ENCODE results near the gene UMAD1.

Gene UMAD1

GRCh38 chr7:7751243-7752092, 110.9 kb downstream of the UMAD1 start:
- DNase-seq: no peak
- Mint-ChIP-seq H3K36me3 (ENCODE audit: insufficient read depth) (no peaks in the 10 kb centered on the region), H3K4me1 (ENCODE audit: low read depth in 2 of 2) (peaks cover 4% of the 10 kb centered on the region in 2 donors), H3K4me3 (no peak overlapping the region), H3K27me3 (no peaks in the 10 kb centered on the region), H3K9me3 (no peaks in the 10 kb centered on the region), H3K27ac (no peak overlapping the region)
- ATAC-seq (replicated peaks): no peak

- no peak for ATAC-seq (replicated peaks)
- no peak for DNase-seq
- Mint-ChIP-seq H3K36me3 (ENCODE audit: insufficient read depth) (no peaks in the 10 kb centered on the region), H3K27ac (no peak overlapping the region), H3K27me3 (no peaks in the 10 kb centered on the region), H3K4me1 (ENCODE audit: low read depth in 2 of 2) (peaks cover 5 to 9% of the 10 kb centered on the region in 2 donors), H3K9me3 (no peaks in the 10 kb centered on the region), H3K4me3 (no peak overlapping the region)
Observed at GRCh38 chr7:7756577-7756976, 116.0 kb downstream of the UMAD1 start.

GRCh38 chr7:7757576-7757975, 117.0 kb downstream of the UMAD1 start:
- ATAC-seq (replicated peaks) (no peak), DNase-seq (no peak)
- H3K36me3 Mint-ChIP-seq (ENCODE audit: insufficient read depth): no peaks in the 10 kb centered on the region
- peaks cover 12 to 19% of the 10 kb centered on the region in 2 donors for H3K4me1 Mint-ChIP-seq (ENCODE audit: low read depth in 2 of 2)
- no peaks in the 10 kb centered on the region for H3K9me3 Mint-ChIP-seq
- H3K27me3 Mint-ChIP-seq: no peaks in the 10 kb centered on the region
- no peak overlapping the region for H3K27ac Mint-ChIP-seq
- no peak overlapping the region for H3K4me3 Mint-ChIP-seq

- no peaks in the 10 kb centered on the region for H3K36me3 Mint-ChIP-seq (ENCODE audit: insufficient read depth)
- H3K4me1 Mint-ChIP-seq (ENCODE audit: low read depth in 2 of 2): peaks cover 24 to 38% of the 10 kb centered on the region in 2 donors
- H3K4me3 Mint-ChIP-seq: peak overlapping the region; percentile 66 to 83
- DNase-seq (no peak), ATAC-seq (replicated peaks) (peak; percentile 47)
- no peaks in the 10 kb centered on the region for H3K9me3 Mint-ChIP-seq
- peak overlapping the region; percentile 88 to 93 for H3K27ac Mint-ChIP-seq
- H3K27me3 Mint-ChIP-seq: no peaks in the 10 kb centered on the region
Observed at GRCh38 chr7:7761340-7761973, 120.9 kb downstream of the UMAD1 start.

- peak overlapping the region; percentile 88 to 93 for H3K27ac Mint-ChIP-seq
- ATAC-seq (replicated peaks): peak; percentile 86
- peaks cover 24 to 38% of the 10 kb centered on the region in 2 donors for H3K4me1 Mint-ChIP-seq (ENCODE audit: low read depth in 2 of 2)
Observed at GRCh38 chr7:7761974-7762779, 121.6 kb downstream of the UMAD1 start.

GRCh38 chr7:7764520-7765396, 124.2 kb downstream of the UMAD1 start:
- peak overlapping the region; percentile 17 to 80 for H3K27ac Mint-ChIP-seq
- peak overlapping the region in 1 of 2 donors; percentile 4 for H3K4me3 Mint-ChIP-seq
- ATAC-seq (replicated peaks) (peak; percentile 36), DNase-seq (no peak)
- H3K36me3 Mint-ChIP-seq (ENCODE audit: insufficient read depth): no peaks in the 10 kb centered on the region
- peaks cover 24 to 38% of the 10 kb centered on the region in 2 donors for H3K4me1 Mint-ChIP-seq (ENCODE audit: low read depth in 2 of 2)
- H3K9me3 Mint-ChIP-seq: no peaks in the 10 kb centered on the region
- no peaks in the 10 kb centered on the region for H3K27me3 Mint-ChIP-seq

More at GRCh38 chr7:7761974-7762779, 121.6 kb downstream of the UMAD1 start:
- H3K9me3 Mint-ChIP-seq: no peaks in the 10 kb centered on the region
- DNase-seq: peak; percentile 5 to 23 (median 13)
- no peaks in the 10 kb centered on the region for H3K36me3 Mint-ChIP-seq (ENCODE audit: insufficient read depth)
- no peaks in the 10 kb centered on the region for H3K27me3 Mint-ChIP-seq
- peak overlapping the region; percentile 66 to 83 for H3K4me3 Mint-ChIP-seq

- H3K27ac Mint-ChIP-seq: peak overlapping the region in 1 of 2 donors; percentile 80
- no peaks in the 10 kb centered on the region for H3K27me3 Mint-ChIP-seq
- no peak overlapping the region for H3K4me3 Mint-ChIP-seq
Observed at GRCh38 chr7:7765422-7765821, 124.9 kb downstream of the UMAD1 start.

GRCh38 chr7:7766671-7767070, 126.1 kb downstream of the UMAD1 start:
- Mint-ChIP-seq H3K4me3 (no peak overlapping the region), H3K27ac (no peak overlapping the region), H3K36me3 (ENCODE audit: insufficient read depth) (no peaks in the 10 kb centered on the region), H3K4me1 (ENCODE audit: low read depth in 2 of 2) (peaks cover 18 to 35% of the 10 kb centered on the region in 2 donors), H3K27me3 (no peaks in the 10 kb centered on the region), H3K9me3 (no peaks in the 10 kb centered on the region)
- no peak for DNase-seq
- ATAC-seq (replicated peaks): no peak

More at GRCh38 chr7:7765422-7765821, 124.9 kb downstream of the UMAD1 start:
- ATAC-seq (replicated peaks) (no peak), DNase-seq (no peak)
- H3K9me3 Mint-ChIP-seq: no peaks in the 10 kb centered on the region
- peaks cover 24 to 39% of the 10 kb centered on the region in 2 donors for H3K4me1 Mint-ChIP-seq (ENCODE audit: low read depth in 2 of 2)
- H3K36me3 Mint-ChIP-seq (ENCODE audit: insufficient read depth): no peaks in the 10 kb centered on the region

GRCh38 chr7:7768977-7769709, 128.6 kb downstream of the UMAD1 start:
- Mint-ChIP-seq H3K4me1 (ENCODE audit: low read depth in 2 of 2) (peaks cover 16 to 24% of the 10 kb centered on the region in 2 donors), H3K27me3 (no peaks in the 10 kb centered on the region), H3K4me3 (no peak overlapping the region), H3K36me3 (ENCODE audit: insufficient read depth) (no peaks in the 10 kb centered on the region), H3K9me3 (no peaks in the 10 kb centered on the region), H3K27ac (no peak overlapping the region)
- ATAC-seq (replicated peaks) (no peak), DNase-seq (no peak)

- H3K27me3 Mint-ChIP-seq: no peaks in the 10 kb centered on the region
- peak overlapping the region in 1 of 2 donors; percentile 23 for H3K27ac Mint-ChIP-seq
- H3K4me1 Mint-ChIP-seq (ENCODE audit: low read depth in 2 of 2): peaks cover 11 to 16% of the 10 kb centered on the region in 2 donors
- ATAC-seq (replicated peaks): no peak
- DNase-seq: no peak
- no peaks in the 10 kb centered on the region for H3K36me3 Mint-ChIP-seq (ENCODE audit: insufficient read depth)
- H3K4me3 Mint-ChIP-seq: no peak overlapping the region
- no peaks in the 10 kb centered on the region for H3K9me3 Mint-ChIP-seq
Observed at GRCh38 chr7:7769710-7770627, 129.4 kb downstream of the UMAD1 start.

- Mint-ChIP-seq H3K27me3 (no peaks in the 10 kb centered on the region), H3K9me3 (no peaks in the 10 kb centered on the region), H3K36me3 (ENCODE audit: insufficient read depth) (no peaks in the 10 kb centered on the region), H3K4me3 (no peak overlapping the region), H3K27ac (no peak overlapping the region), H3K4me1 (ENCODE audit: low read depth in 2 of 2) (peaks cover 9 to 13% of the 10 kb centered on the region in 2 donors)
- DNase-seq: no peak
- ATAC-seq (replicated peaks): no peak
Observed at GRCh38 chr7:7771452-7771851, 130.9 kb downstream of the UMAD1 start.
